Subcutaneous abdominal adipose tissue (tissue), 5 donors: ENCODE measurements around the gene AVEN.

Experiments used
- H3K27ac ChIP-seq: one replicate; pipeline ENCODE4 v1.7.0; 2013; ENCODE audit warnings: low read depth, mild to moderate bottlenecking, inconsistent platforms, low read length, moderate library complexity
- H3K27me3 ChIP-seq, 5 donors: one replicate each; pipeline ENCODE4 v1.7.0; 2013; ENCODE audit warnings: low read length in 5 of 5, inconsistent platforms in 1 of 5; ENCODE audit not compliant: control insufficient read depth in 5 of 5, insufficient read depth in 4 of 5
- H3K36me3 ChIP-seq, 5 donors: one replicate each; pipeline ENCODE4 v1.7.0; 2013; ENCODE audit warnings: low read length in 5 of 5; ENCODE audit not compliant: control insufficient read depth in 5 of 5, insufficient read depth in 5 of 5
- H3K4me1 ChIP-seq, 5 donors: one replicate each; pipeline ENCODE4 v1.7.0; 2013; ENCODE audit warnings: low read length in 5 of 5, mild to moderate bottlenecking in 3 of 5, moderate library complexity in 1 of 5; ENCODE audit not compliant: control insufficient read depth in 5 of 5, insufficient read depth in 5 of 5
- H3K4me3 ChIP-seq, 5 donors: one replicate each; pipeline ENCODE4 v1.7.0; 2013; ENCODE audit warnings: low read length in 5 of 5, low read depth in 1 of 5
- H3K9ac ChIP-seq, 5 donors: one replicate each; pipeline ENCODE4 v1.7.0; 2013; ENCODE audit warnings: low read length in 5 of 5, mild to moderate bottlenecking in 4 of 5, moderate library complexity in 3 of 5
- H3K9me3 ChIP-seq, 5 donors: one replicate each; pipeline ENCODE4 v1.7.0; 2013; ENCODE audit warnings: low read length in 5 of 5; ENCODE audit not compliant: control insufficient read depth in 5 of 5
- donor health status: healthy.
- donor health status: healthy.
- donor health status: healthy.
- donor health status: healthy.
- donor health status: healthy.

Gene AVEN

DNA sequence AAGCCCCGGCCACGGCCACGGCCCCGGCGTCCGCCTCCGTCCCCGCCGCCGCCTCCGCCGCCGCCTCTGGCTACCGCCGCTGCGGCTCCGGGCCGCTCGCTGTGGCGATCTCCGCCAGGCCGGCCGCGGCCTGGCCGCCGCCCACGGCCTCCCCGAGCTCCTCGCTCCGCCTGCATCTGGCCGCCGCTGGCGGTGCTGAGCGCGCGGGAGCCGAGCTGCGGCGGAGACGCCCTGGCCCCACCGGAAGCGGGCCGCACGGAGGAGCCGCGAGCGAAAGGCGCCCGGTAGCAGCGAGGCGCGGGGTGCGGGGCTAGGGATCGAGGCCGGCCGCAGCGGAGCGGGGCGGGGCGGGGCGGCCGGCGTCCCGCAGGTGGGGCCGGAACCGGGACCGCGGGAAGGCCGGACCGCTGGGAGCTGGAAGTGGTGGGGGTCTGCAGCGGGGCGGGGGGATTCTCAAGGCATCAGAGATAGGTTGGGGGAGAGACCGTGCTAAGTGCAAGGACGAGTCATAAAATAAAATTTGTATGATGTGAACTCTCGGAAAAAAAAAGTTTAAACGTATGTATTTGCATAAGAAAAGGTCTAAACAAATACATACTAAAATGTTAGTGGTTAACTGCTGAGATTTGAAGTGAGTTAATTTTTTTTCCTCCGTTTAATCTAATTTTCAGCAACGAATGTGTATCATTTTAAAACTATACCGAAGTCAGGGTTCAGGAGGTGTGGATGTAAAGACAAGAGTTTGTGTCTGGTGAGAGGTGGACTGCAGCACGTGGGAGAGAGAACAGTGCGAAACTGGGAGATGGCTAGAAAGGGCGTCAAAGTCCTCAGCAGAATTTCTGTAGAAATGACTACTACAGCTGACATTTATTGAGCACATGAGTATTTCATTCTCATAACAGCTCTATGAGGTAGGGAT is at the start of gene AVEN:
Gene AVEN (minus strand): TSS at position 334 of the 919 bp plus-strand sequence. CDS start 158 bp downstream, at position 176.
- Histone ChIP-seq H3K4me3 (peak within 1 kb of the TSS; percentile 84 to 94 (median 93)), H3K27me3 (no peaks in the 10 kb centered on the region), H3K36me3 (no peaks in the 10 kb centered on the region), H3K9ac (peak within 1 kb of the TSS; percentile 71 to 93 (median 89)), H3K27ac (peak within 1 kb of the TSS; percentile 85), H3K4me1 (peaks cover 5 to 15% (median 12%) of the 10 kb centered on the region in 5 donors), H3K9me3 (no peaks in the 10 kb centered on the region)

GRCh38 chr15:34085746-34086145 is 46.7 kb upstream of the AVEN start:
- Histone ChIP-seq H3K27ac (no peak overlapping the region), H3K4me1 (peaks cover 0 to 3% (median 0%) of the 10 kb centered on the region in 5 donors), H3K27me3 (no peaks in the 10 kb centered on the region), H3K4me3 (no peak overlapping the region), H3K9ac (no peak overlapping the region), H3K36me3 (peaks cover 24 to 36% (median 32%) of the 10 kb centered on the region in 5 donors), H3K9me3 (no peaks in the 10 kb centered on the region)

DNA sequence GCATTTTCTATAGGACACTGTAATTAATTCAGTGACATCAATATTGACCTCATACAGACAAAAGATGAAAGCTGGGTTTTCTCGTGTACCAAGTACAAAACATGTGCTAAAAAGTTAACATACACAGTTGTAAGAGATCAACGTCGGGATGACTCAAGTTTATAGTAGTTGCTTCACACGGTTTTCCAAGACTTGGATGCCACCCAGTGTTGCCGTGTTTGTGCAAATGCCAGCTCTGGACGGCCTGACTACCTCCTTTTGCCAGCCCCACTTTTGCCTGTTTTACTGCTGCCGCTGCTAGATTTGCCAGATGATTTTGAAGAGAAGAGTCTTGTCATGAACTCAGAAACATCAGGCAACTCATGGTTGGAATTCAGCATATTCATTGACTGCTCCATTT is 45.1 kb upstream of the AVEN start:
- H3K4me1 ChIP-seq: peaks cover 0 to 3% (median 0%) of the 10 kb centered on the region in 5 donors
- no peaks in the 10 kb centered on the region for H3K9me3 ChIP-seq
- H3K9ac ChIP-seq: no peak overlapping the region
- H3K4me3 ChIP-seq: no peak overlapping the region
- peaks cover 18 to 32% (median 27%) of the 10 kb centered on the region in 5 donors for H3K36me3 ChIP-seq
- H3K27ac ChIP-seq: no peak overlapping the region
- no peaks in the 10 kb centered on the region for H3K27me3 ChIP-seq

- H3K4me1 ChIP-seq: peaks cover 0 to 3% (median 0%) of the 10 kb centered on the region in 5 donors
- no peaks in the 10 kb centered on the region for H3K27me3 ChIP-seq
- H3K27ac ChIP-seq: no peak overlapping the region
- H3K9ac ChIP-seq: no peak overlapping the region
- no peak overlapping the region for H3K4me3 ChIP-seq
- H3K9me3 ChIP-seq: no peaks in the 10 kb centered on the region
- peaks cover 5 to 14% (median 8%) of the 10 kb centered on the region in 5 donors for H3K36me3 ChIP-seq
These were observed 40.9 kb upstream of the AVEN start for GRCh38 chr15:34079904-34080303.

GRCh38 chr15:34078900-34079299 is 39.9 kb upstream of the AVEN start:
- Histone ChIP-seq H3K27ac (no peak overlapping the region), H3K4me3 (no peak overlapping the region), H3K9me3 (no peaks in the 10 kb centered on the region), H3K4me1 (no peaks in the 10 kb centered on the region), H3K27me3 (no peaks in the 10 kb centered on the region), H3K9ac (no peak overlapping the region), H3K36me3 (peaks cover 0 to 8% (median 5%) of the 10 kb centered on the region in 5 donors)

DNA sequence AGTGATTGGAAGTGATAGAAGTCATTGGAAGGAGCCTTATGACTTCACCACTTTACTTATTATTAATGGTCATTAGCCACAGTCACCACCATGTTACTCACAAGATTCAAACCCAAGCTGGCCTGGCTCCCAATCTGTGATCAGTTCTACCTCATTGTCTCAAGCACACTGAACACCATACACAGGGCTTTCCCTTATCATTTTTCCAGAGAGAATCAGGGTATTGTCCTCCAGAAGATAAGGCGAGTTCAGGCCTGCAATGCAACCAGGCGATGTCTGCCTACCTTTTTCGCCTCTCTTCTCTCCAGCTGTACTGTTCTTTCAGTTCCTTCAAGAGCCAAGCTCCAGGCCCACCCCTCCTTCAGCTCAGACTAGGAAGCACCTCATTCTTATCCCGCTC is 37.8 kb upstream of the AVEN start:
- no peak overlapping the region for H3K4me3 ChIP-seq
- H3K9me3 ChIP-seq: no peaks in the 10 kb centered on the region
- H3K9ac ChIP-seq: no peak overlapping the region
- no peaks in the 10 kb centered on the region for H3K4me1 ChIP-seq
- H3K36me3 ChIP-seq: peaks cover 0 to 2% (median 0%) of the 10 kb centered on the region in 5 donors
- no peaks in the 10 kb centered on the region for H3K27me3 ChIP-seq
- no peak overlapping the region for H3K27ac ChIP-seq

DNA sequence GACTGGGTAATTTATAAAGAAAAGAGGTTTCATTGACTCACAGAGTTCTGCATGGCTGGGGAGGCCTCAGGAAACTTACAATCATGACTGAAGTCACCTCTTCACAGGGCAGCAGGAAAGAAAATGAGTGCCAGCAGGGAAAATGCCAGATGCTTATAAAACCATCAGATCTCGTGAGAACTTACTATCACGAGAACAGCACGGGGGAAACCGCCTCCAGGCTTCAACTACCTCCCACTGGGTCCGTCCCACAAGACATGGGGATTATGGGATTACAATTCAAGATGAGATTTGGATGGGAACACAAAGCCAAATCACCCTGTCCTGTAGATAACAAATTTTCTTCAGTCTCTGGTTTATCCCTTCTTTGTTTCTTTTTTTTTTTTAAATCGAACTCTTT is 31.0 kb upstream of the AVEN start:
- no peaks in the 10 kb centered on the region for H3K27me3 ChIP-seq
- no peaks in the 10 kb centered on the region for H3K36me3 ChIP-seq

GRCh38 chr15:34065941-34066340 is 26.9 kb upstream of the AVEN start:
- no peak overlapping the region for H3K9ac ChIP-seq
- H3K4me1 ChIP-seq: peaks cover 0 to 3% (median 0%) of the 10 kb centered on the region in 5 donors
- H3K9me3 ChIP-seq: no peaks in the 10 kb centered on the region
- no peak overlapping the region for H3K27ac ChIP-seq
- no peaks in the 10 kb centered on the region for H3K27me3 ChIP-seq
- no peak overlapping the region for H3K4me3 ChIP-seq
- H3K36me3 ChIP-seq: no peaks in the 10 kb centered on the region

More for the DNA sequence above, 31.0 kb upstream of the AVEN start:
- H3K27ac ChIP-seq: no peak overlapping the region
- no peak overlapping the region for H3K4me3 ChIP-seq
- no peaks in the 10 kb centered on the region for H3K4me1 ChIP-seq
- no peaks in the 10 kb centered on the region for H3K9me3 ChIP-seq
- no peak overlapping the region for H3K9ac ChIP-seq

GRCh38 chr15:34065261-34065660 is 26.3 kb upstream of the AVEN start:
- Histone ChIP-seq H3K27ac (no peak overlapping the region), H3K36me3 (no peaks in the 10 kb centered on the region), H3K4me1 (peaks cover 0 to 3% (median 0%) of the 10 kb centered on the region in 5 donors), H3K4me3 (no peak overlapping the region), H3K9me3 (no peaks in the 10 kb centered on the region), H3K9ac (peak overlapping the region in 1 of 5 donors; percentile 28), H3K27me3 (no peaks in the 10 kb centered on the region)

GRCh38 chr15:34064438-34064837 is 25.4 kb upstream of the AVEN start:
- H3K4me3 ChIP-seq: no peak overlapping the region
- H3K9me3 ChIP-seq: no peaks in the 10 kb centered on the region
- H3K27ac ChIP-seq: no peak overlapping the region
- peaks cover 0 to 3% (median 0%) of the 10 kb centered on the region in 5 donors for H3K27me3 ChIP-seq
- H3K4me1 ChIP-seq: peaks cover 0 to 3% (median 0%) of the 10 kb centered on the region in 5 donors
- H3K36me3 ChIP-seq: no peaks in the 10 kb centered on the region
- H3K9ac ChIP-seq: peak overlapping the region in 1 of 5 donors; percentile 28
